ENCODE results near the gene YWHAH.

Gene YWHAH

DNA sequence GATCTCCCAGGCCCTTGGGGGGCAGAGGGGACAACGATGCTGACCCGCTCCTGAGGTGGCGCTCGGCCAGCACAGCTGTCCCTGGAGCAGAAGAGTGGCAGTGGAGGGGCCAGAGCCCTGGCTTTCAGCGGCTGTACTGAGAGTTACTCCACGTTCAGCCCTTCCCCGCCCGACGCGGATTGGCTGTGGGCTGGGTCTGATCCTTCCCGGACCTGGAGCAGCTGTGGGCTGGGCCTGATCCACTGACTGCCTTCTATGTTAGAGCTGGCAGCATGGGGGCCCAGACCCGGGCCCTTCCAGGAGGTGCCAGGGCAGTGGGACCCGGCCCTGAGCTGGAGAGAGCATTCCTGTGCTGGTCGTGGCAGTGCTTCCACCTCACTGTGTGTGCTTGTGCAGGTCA lies 27.8 kb downstream of the YWHAH start:
- H4K20me1 ChIP-seq (ENCODE audit: insufficient read depth, low read length), result no peaks in the 10 kb centered on the region
- no peak overlapping the region for H2AFZ ChIP-seq (ENCODE audit: low read depth, low read length)
- H3K4me3 ChIP-seq (ENCODE audit: low read depth in 1 of 2, low read length in 2 of 2), result no peak overlapping the region
- H3K36me3 ChIP-seq (ENCODE audit: insufficient read depth, low read length), result no peaks in the 10 kb centered on the region
- H3K4me2 ChIP-seq (ENCODE audit: insufficient read depth, low read length), result no peak overlapping the region
- DNase-seq (no peak), ATAC-seq (ENCODE audit: insufficient read depth, low read depth) (no peak)
- no peaks in the 10 kb centered on the region for H3K79me2 ChIP-seq (ENCODE audit: insufficient read depth, low read length)
- no peaks in the 10 kb centered on the region for H3K9me3 ChIP-seq (ENCODE audit: insufficient read depth, low read length, severe bottlenecking)
- H3K27ac ChIP-seq (ENCODE audit: low read length), result no peak overlapping the region
- no peak for TF ChIP-seq EZH2 (IDR thresholded peaks at IDR 0.05; ENCODE audit: borderline replicate concordance, low read depth, low read length, severe bottlenecking)
- no peak for TF ChIP-seq CTCF (IDR thresholded peaks at IDR 0.05; ENCODE audit: borderline replicate concordance, extremely low read depth, low read length, poor library complexity, severe bottlenecking)
- H3K4me1 ChIP-seq (ENCODE audit: insufficient read depth, low read length), result no peaks in the 10 kb centered on the region
- no peak overlapping the region for H3K9ac ChIP-seq (ENCODE audit: low read depth, low read length)
- H3K27me3 ChIP-seq (ENCODE audit: insufficient read depth, low read length, poor library complexity), result no peaks in the 10 kb centered on the region

DNA sequence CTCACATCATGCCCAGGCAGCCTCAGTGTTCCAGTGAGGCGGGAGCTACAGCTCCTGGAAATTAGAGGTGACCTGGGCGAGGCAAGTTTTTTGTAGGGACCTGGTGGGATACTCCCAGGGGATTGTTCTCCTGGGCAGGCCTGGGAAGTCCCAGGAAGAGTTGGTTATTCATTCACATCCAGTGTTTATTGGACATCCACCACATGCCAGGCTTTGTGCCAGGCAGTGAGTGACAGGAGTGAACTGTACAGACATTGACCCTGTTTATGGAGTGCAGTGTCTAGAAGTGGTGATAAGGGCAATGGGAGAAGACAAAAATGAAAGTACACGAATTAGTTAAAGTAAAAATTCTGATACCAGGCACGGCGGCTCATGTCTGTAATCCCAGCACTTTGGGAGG lies 29.4 kb downstream of the YWHAH start:
- Histone ChIP-seq H3K79me2 (ENCODE audit: insufficient read depth, low read length) (no peaks in the 10 kb centered on the region), H3K36me3 (ENCODE audit: insufficient read depth, low read length) (no peaks in the 10 kb centered on the region), H3K9me3 (ENCODE audit: insufficient read depth, low read length, severe bottlenecking) (no peaks in the 10 kb centered on the region), H3K4me2 (ENCODE audit: insufficient read depth, low read length) (no peak overlapping the region), H4K20me1 (ENCODE audit: insufficient read depth, low read length) (no peaks in the 10 kb centered on the region), H3K9ac (ENCODE audit: low read depth, low read length) (no peak overlapping the region), H2AFZ (ENCODE audit: low read depth, low read length) (no peak overlapping the region), H3K4me3 (ENCODE audit: low read depth in 1 of 2, low read length in 2 of 2) (no peak overlapping the region), H3K27ac (ENCODE audit: low read length) (no peak overlapping the region), H3K27me3 (ENCODE audit: insufficient read depth, low read length, poor library complexity) (no peaks in the 10 kb centered on the region), H3K4me1 (ENCODE audit: insufficient read depth, low read length) (no peaks in the 10 kb centered on the region)
- ATAC-seq (ENCODE audit: insufficient read depth, low read depth) (no peak), DNase-seq (no peak)
- TF ChIP-seq CTCF (IDR thresholded peaks at IDR 0.05; ENCODE audit: borderline replicate concordance, extremely low read depth, low read length, poor library complexity, severe bottlenecking), result no peak
- TF ChIP-seq EZH2 (IDR thresholded peaks at IDR 0.05; ENCODE audit: borderline replicate concordance, low read depth, low read length, severe bottlenecking), result no peak

DNA sequence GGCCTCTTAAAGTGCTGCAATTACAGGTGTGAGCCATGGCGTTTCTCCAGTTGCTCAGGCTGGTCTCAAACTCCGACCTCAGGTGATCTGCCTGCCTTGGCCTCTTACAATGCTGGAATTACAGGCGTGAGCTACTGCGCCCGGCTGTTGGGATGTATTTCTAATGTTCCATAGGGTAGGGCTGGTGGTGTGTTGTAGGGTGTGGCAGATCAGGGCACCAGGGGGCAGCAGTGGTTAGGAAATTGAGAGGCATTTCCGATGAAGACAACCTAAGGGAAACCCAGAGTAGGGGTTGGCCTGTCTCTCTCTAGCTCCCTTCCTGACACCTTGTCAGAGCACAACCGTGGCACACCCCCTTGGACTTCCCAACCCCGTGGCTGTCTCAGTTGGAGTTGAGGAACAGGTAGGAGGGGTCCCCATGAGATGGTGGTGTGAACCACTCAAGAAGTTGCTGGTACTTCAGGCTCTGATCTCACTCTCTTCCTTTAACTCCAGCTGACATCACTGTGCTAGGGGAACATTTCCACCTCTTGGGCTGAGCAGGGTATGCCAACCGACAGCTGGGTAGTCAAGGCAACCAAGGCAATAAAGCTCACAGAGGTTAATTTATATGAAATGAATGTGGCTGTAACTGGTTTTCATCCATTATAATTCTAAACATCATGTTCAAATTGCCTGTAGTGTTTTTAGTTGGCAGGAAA lies 33.0 kb downstream of the YWHAH start:
- peak; percentile 99 for ATAC-seq (ENCODE audit: insufficient read depth, low read depth)
- no peak overlapping the region for H3K4me2 ChIP-seq (ENCODE audit: insufficient read depth, low read length)
- H3K9ac ChIP-seq (ENCODE audit: low read depth, low read length), result no peak overlapping the region
- no peak overlapping the region for H3K4me3 ChIP-seq (ENCODE audit: low read depth in 1 of 2, low read length in 2 of 2)
- H3K36me3 ChIP-seq (ENCODE audit: insufficient read depth, low read length), result no peaks in the 10 kb centered on the region
- TF ChIP-seq CTCF (IDR thresholded peaks at IDR 0.05; ENCODE audit: borderline replicate concordance, extremely low read depth, low read length, poor library complexity, severe bottlenecking) (peak; percentile 91), EZH2 (IDR thresholded peaks at IDR 0.05; ENCODE audit: borderline replicate concordance, low read depth, low read length, severe bottlenecking) (no peak)
- H4K20me1 ChIP-seq (ENCODE audit: insufficient read depth, low read length), result no peaks in the 10 kb centered on the region
- no peaks in the 10 kb centered on the region for H3K4me1 ChIP-seq (ENCODE audit: insufficient read depth, low read length)
- H2AFZ ChIP-seq (ENCODE audit: low read depth, low read length), result peak overlapping the region; percentile 17; the same call in 1 of the 2 replicates
- H3K27me3 ChIP-seq (ENCODE audit: insufficient read depth, low read length, poor library complexity), result no peaks in the 10 kb centered on the region
- DNase-seq, result peak; percentile 78
- H3K9me3 ChIP-seq (ENCODE audit: insufficient read depth, low read length, severe bottlenecking), result no peaks in the 10 kb centered on the region
- no peak overlapping the region for H3K27ac ChIP-seq (ENCODE audit: low read length)
- H3K79me2 ChIP-seq (ENCODE audit: insufficient read depth, low read length), result no peaks in the 10 kb centered on the region

All from DND-41 (cell line).